22Rv1 (cell line): ENCODE measurements around the gene NRCAM.

Source experiments
- H3K27ac ChIP-seq: fragments of 450-650 bp; 2 replicates; pipeline ENCODE4 v1.5.1; 2017
- CTCF ChIP-seq: fragments of 450-650 bp; IDR thresholded peaks from 2 replicates; pipeline ENCODE4 v1.5.1; 2017; ENCODE audit warnings: mild to moderate bottlenecking
- ZFX ChIP-seq: fragments of 450-650 bp; IDR thresholded peaks from 2 replicates; pipeline ENCODE4 v1.6.1; 2017; ENCODE audit warnings: antibody characterized with exemption, borderline replicate concordance

Gene NRCAM

GRCh38 chr7:108166687-108167086, 289.5 kb downstream of the NRCAM start:
- TF ChIP-seq ZFX: no peak
- no peak for TF ChIP-seq CTCF
- H3K27ac ChIP-seq: no peak overlapping the region

GRCh38 chr7:108165723-108166122, 290.5 kb downstream of the NRCAM start:
- no peak for TF ChIP-seq ZFX
- H3K27ac ChIP-seq: no peak overlapping the region

- TF ChIP-seq ZFX (no peak), CTCF (no peak)
- H3K27ac ChIP-seq: no peak overlapping the region
Measured at GRCh38 chr7:108164946-108165345, 291.3 kb downstream of the NRCAM start.

- H3K27ac ChIP-seq: no peak overlapping the region
- TF ChIP-seq ZFX (no peak), CTCF (no peak)
Measured at GRCh38 chr7:108164342-108164741, 291.9 kb downstream of the NRCAM start.

GRCh38 chr7:108158776-108159175, 297.5 kb downstream of the NRCAM start:
- no peak for TF ChIP-seq CTCF
- no peak for TF ChIP-seq ZFX
- H3K27ac ChIP-seq: no peak overlapping the region

- TF ChIP-seq CTCF (no peak), ZFX (no peak)
- H3K27ac ChIP-seq: no peak overlapping the region
Measured at GRCh38 chr7:108157606-108158335, 298.5 kb downstream of the NRCAM start.

GRCh38 chr7:108156897-108157605, 299.2 kb downstream of the NRCAM start:
- no peak for TF ChIP-seq CTCF
- TF ChIP-seq ZFX: no peak

More at GRCh38 chr7:108156897-108157605, 299.2 kb downstream of the NRCAM start:
- H3K27ac ChIP-seq: no peak overlapping the region
